ENCODE results near the gene B4GAT1.

B4GAT1 gene

DNA sequence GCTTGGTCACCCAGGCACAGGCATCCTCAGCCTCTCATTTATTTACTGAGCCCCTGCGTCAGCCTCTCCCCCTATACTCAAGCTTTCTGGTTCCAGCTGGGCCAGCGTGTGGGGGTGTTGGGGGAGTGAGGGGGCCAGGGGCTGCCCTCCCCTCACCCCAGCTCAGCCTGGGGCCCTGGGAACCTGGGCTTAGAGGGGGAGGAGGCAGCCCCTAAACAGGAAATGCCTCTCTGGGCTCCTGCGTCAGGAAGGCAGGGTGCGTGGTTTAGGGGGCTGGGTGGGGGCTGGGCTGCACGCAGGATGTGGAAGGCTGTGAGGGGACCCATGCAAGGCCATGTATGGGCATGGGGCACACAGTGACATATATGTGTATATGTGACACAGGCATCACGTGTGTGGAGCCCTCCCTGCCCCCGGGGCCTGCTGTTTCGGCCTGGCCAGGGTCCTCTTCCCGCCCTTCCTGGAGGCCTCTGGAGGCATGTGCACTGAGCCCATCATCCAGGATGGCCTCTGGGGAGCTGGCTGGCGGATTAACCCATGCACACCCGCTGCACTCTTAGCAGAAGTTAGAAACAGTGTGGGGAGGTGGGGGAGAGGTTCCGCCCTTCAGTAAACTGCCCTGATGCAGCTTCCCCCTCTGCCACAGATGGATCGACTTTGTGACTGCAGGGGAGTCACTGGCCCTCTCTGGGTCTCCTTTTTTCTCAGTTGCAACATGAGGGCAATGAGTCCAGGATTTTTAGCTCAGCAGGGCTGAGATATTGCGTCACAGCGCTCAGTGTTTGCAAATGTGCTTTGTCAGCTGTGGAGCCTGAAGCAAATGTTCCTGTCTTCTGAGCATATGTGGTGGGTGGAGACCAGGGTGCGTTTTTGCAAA is 29.5 kb downstream of the B4GAT1 start:
- no peak overlapping the region for H3K23ac ChIP-seq (ENCODE audit: low read length)
- peak overlapping the region; percentile 26 for H3K27ac ChIP-seq (ENCODE audit: low read depth, low read length)
- no peaks in the 10 kb centered on the region for H3K79me2 ChIP-seq (ENCODE audit: control insufficient read depth, insufficient read depth, low read length)
- H2BK5ac ChIP-seq (ENCODE audit: low read length) = peak overlapping the region; percentile 18
- H3K4ac ChIP-seq (ENCODE audit: low read depth, low read length) = peak overlapping the region; percentile 75
- H4K8ac ChIP-seq (ENCODE audit: low read depth, low read length) = no peak overlapping the region
- H3K18ac ChIP-seq (ENCODE audit: low read length) = peak overlapping the region; percentile 62
- no peak overlapping the region for H2BK120ac ChIP-seq (ENCODE audit: low read depth, low read length)
- no peak overlapping the region for H3K4me3 ChIP-seq (ENCODE audit: low read length)
- no CpG with 5 or more reads among the region's 16 CpGs for WGBS (ENCODE audit: extremely low coverage, insufficient coverage, low lambda C conversion rate)
- peak overlapping the region; percentile 41 for H3K9ac ChIP-seq (ENCODE audit: low read length)
- peak; percentile 80 for DNase-seq
- H3K4me1 ChIP-seq (ENCODE audit: control insufficient read depth, low read depth, low read length) = peaks cover 16% of the 10 kb centered on the region
- H2AK5ac ChIP-seq (ENCODE audit: low read length) = peak overlapping the region; percentile 74
- H3K27me3 ChIP-seq (ENCODE audit: insufficient read depth, low read length, poor library complexity) = no peaks in the 10 kb centered on the region
- H4K5ac ChIP-seq (ENCODE audit: low read length) = peak overlapping the region; percentile 52
- peak overlapping the region; percentile 77 for H3K56ac ChIP-seq (ENCODE audit: low read length)
- H2BK15ac ChIP-seq (replicated peaks; ENCODE audit: low read depth) = no peak overlapping the region
- no peak overlapping the region for H3K4me2 ChIP-seq (ENCODE audit: low read length)
- H3K79me1 ChIP-seq (ENCODE audit: low read length) = no peaks in the 10 kb centered on the region
- no peaks in the 10 kb centered on the region for H3K36me3 ChIP-seq (ENCODE audit: control insufficient read depth, insufficient read depth, low read length)

DNA sequence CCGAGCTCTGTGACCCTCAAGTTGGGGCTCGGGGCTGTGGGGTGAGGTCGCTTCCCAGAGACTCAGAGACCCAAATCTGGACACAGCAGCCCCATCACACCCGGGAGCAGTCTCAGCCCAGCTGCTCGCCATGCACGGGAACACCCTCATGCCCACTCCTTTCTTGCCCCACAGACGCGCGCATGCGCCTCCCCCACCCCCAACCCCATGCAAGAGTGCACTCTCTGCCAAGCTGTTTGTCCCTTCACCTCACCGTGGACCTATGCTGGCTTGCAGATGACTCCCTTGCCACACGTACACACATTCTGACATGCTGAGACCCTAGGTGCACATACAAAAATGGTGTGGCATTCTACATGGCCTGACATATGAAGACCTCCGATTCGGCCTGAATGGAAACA is 30.1 kb downstream of the B4GAT1 start:
- Histone ChIP-seq H2BK120ac (ENCODE audit: low read depth, low read length) (no peak overlapping the region), H3K36me3 (ENCODE audit: control insufficient read depth, insufficient read depth, low read length) (no peaks in the 10 kb centered on the region), H3K4me3 (ENCODE audit: low read length) (no peak overlapping the region), H3K4me2 (ENCODE audit: low read length) (peak overlapping the region; percentile 18), H3K4ac (ENCODE audit: low read depth, low read length) (peak overlapping the region; percentile 75), H3K79me1 (ENCODE audit: low read length) (no peaks in the 10 kb centered on the region), H2BK15ac (replicated peaks; ENCODE audit: low read depth) (no peak overlapping the region), H3K27ac (ENCODE audit: low read depth, low read length) (peak overlapping the region; percentile 7), H3K27me3 (ENCODE audit: insufficient read depth, low read length, poor library complexity) (no peaks in the 10 kb centered on the region), H2BK5ac (ENCODE audit: low read length) (peak overlapping the region; percentile 37), H3K56ac (ENCODE audit: low read length) (peak overlapping the region; percentile 77), H3K9ac (ENCODE audit: low read length) (peak overlapping the region; percentile 25), H2AK5ac (ENCODE audit: low read length) (no peak overlapping the region), H3K79me2 (ENCODE audit: control insufficient read depth, insufficient read depth, low read length) (no peaks in the 10 kb centered on the region), H4K5ac (ENCODE audit: low read length) (no peak overlapping the region), H3K4me1 (ENCODE audit: control insufficient read depth, low read depth, low read length) (peaks cover 16% of the 10 kb centered on the region), H4K8ac (ENCODE audit: low read depth, low read length) (no peak overlapping the region), H3K23ac (ENCODE audit: low read length) (no peak overlapping the region), H3K18ac (ENCODE audit: low read length) (peak overlapping the region; percentile 62)
- peak; percentile 48 for DNase-seq
- WGBS (ENCODE audit: extremely low coverage, insufficient coverage, low lambda C conversion rate) = no CpG with 5 or more reads among the region's 14 CpGs

DNA sequence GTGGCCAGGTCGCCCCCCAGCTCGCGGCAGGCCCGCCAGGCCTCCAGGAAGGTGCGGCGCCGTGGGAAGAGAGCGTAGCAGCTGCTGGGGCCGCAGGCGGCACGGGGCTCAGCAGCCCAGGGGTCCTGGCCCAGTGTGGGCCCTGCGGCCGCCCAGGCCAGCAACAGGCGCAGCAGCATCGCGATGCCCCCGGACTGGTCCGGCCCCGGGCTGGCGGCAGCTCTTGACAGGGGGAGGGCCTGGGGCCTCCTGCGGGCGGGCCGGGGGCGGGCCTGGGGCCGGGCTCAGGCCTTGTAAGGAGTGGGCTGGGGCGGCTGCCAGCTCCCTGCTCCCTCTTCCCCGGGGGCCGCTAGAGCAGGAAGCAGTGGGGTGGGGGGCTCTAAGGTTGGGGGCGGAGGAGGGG is 30.6 kb downstream of the B4GAT1 start, which contains the start of gene CD248:
TSS of gene CD248 (minus strand) at position 196 of the 403 bp plus-strand sequence. CDS start at position 179, 17 bp downstream.
- peak within 1 kb of the TSS; percentile 18 for H3K4me2 ChIP-seq (ENCODE audit: low read length)
- DNase-seq = peak; percentile 70
- H4K8ac ChIP-seq (ENCODE audit: low read depth, low read length) = no peak within 1 kb of the TSS
- peaks cover 16% of the 10 kb centered on the region for H3K4me1 ChIP-seq (ENCODE audit: control insufficient read depth, low read depth, low read length)
- H3K4me3 ChIP-seq (ENCODE audit: low read length) = no peak within 1 kb of the TSS
- H2BK5ac ChIP-seq (ENCODE audit: low read length) = peak within 1 kb of the TSS; percentile 37
- peak within 1 kb of the TSS; percentile 7 for H3K27ac ChIP-seq (ENCODE audit: low read depth, low read length)
- no peaks in the 10 kb centered on the region for H3K27me3 ChIP-seq (ENCODE audit: insufficient read depth, low read length, poor library complexity)
- no peak within 1 kb of the TSS for H2BK15ac ChIP-seq (replicated peaks; ENCODE audit: low read depth)
- no peaks in the 10 kb centered on the region for H3K79me2 ChIP-seq (ENCODE audit: control insufficient read depth, insufficient read depth, low read length)
- H3K4ac ChIP-seq (ENCODE audit: low read depth, low read length) = peak within 1 kb of the TSS; percentile 75
- H3K18ac ChIP-seq (ENCODE audit: low read length) = peak within 1 kb of the TSS; percentile 62
- no peak within 1 kb of the TSS for H2AK5ac ChIP-seq (ENCODE audit: low read length)
- no peaks in the 10 kb centered on the region for H3K79me1 ChIP-seq (ENCODE audit: low read length)
- no peak within 1 kb of the TSS for H4K5ac ChIP-seq (ENCODE audit: low read length)
- H2BK120ac ChIP-seq (ENCODE audit: low read depth, low read length) = no peak within 1 kb of the TSS
- H3K36me3 ChIP-seq (ENCODE audit: control insufficient read depth, insufficient read depth, low read length) = no peaks in the 10 kb centered on the region
- H3K23ac ChIP-seq (ENCODE audit: low read length) = no peak within 1 kb of the TSS
- WGBS (ENCODE audit: extremely low coverage, insufficient coverage, low lambda C conversion rate) = no CpG with 5 or more reads among the region's 29 CpGs
- peak within 1 kb of the TSS; percentile 77 for H3K56ac ChIP-seq (ENCODE audit: low read length)
- H3K9ac ChIP-seq (ENCODE audit: low read length) = peak within 1 kb of the TSS; percentile 59

DNA sequence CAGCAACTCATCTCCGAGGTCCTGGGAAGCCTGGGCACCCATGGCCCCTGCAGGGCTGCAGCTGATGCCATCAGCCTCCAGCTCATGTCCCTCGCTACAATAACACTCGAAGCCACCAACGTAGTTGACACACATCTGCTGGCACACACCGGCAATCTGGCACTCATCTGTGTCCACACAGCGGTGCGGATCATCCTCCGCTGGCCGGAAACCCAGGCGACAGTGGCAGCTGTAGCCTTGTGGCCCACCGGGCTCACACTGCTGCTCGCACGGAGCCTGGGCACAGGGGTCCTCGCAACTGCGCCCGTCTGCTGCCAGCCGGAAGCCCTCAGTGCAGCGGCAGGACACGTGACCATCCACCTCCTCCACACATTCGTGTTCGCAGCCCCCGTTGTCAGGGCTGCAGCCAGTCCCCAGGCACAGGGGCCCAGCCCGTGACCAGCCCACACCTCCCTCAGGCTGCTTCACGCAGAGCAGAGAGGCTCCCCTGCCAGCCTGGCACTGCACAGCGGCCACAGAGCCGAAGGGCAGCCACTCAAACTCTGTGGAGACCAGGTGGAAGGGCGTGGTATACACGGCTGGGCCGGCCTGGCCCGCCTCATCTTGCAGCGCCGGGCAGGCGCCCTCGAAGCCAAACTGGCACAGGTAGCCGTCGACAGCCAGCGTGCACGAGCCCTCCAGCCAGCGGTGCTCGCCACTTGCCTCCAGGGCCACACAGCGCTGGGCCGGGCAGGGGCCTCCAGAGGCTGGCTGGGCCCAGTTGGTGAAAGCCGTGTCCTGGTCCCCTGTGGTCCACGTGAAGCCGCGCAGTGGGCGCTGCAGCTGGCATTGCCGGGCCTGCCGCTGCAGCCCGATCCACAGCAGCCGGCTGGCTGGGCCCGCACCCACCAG is 31.3 kb downstream of the B4GAT1 start:
- Histone ChIP-seq H2BK5ac (ENCODE audit: low read length) (no peak overlapping the region), H3K4me1 (ENCODE audit: control insufficient read depth, low read depth, low read length) (peaks cover 16% of the 10 kb centered on the region), H3K4ac (ENCODE audit: low read depth, low read length) (no peak overlapping the region), H3K23ac (ENCODE audit: low read length) (no peak overlapping the region), H3K36me3 (ENCODE audit: control insufficient read depth, insufficient read depth, low read length) (no peaks in the 10 kb centered on the region), H3K27me3 (ENCODE audit: insufficient read depth, low read length, poor library complexity) (no peaks in the 10 kb centered on the region), H4K5ac (ENCODE audit: low read length) (no peak overlapping the region), H3K9ac (ENCODE audit: low read length) (peak overlapping the region; percentile 59), H3K18ac (ENCODE audit: low read length) (no peak overlapping the region), H4K8ac (ENCODE audit: low read depth, low read length) (no peak overlapping the region), H3K4me3 (ENCODE audit: low read length) (no peak overlapping the region), H3K4me2 (ENCODE audit: low read length) (no peak overlapping the region), H3K27ac (ENCODE audit: low read depth, low read length) (no peak overlapping the region), H3K79me2 (ENCODE audit: control insufficient read depth, insufficient read depth, low read length) (no peaks in the 10 kb centered on the region), H3K79me1 (ENCODE audit: low read length) (no peaks in the 10 kb centered on the region), H3K56ac (ENCODE audit: low read length) (peak overlapping the region; percentile 76), H2BK120ac (ENCODE audit: low read depth, low read length) (no peak overlapping the region), H2AK5ac (ENCODE audit: low read length) (no peak overlapping the region), H2BK15ac (replicated peaks; ENCODE audit: low read depth) (no peak overlapping the region)
- WGBS (ENCODE audit: extremely low coverage, insufficient coverage, low lambda C conversion rate) = no CpG with 5 or more reads among the region's 52 CpGs
- DNase-seq = no peak

DNA sequence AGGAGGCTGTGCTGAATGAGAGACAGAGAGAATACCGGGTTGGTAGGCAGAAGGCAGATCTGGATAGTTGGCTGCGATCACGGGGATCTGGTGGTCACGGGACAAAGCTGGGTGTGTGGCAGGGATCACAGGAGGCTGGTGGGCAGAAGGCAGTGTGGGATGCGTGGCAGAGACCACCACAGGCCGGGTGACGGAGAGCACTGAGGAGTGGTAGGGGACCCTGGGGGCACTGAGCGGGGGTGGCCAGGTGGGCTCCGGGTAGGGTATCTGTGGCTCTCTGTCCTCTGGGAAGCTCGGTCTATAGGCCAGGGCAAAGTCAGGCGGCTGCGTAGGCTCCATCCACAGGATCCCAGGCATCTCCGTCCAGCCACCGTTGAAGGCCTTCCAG is 31.9 kb downstream of the B4GAT1 start:
- WGBS (ENCODE audit: extremely low coverage, insufficient coverage, low lambda C conversion rate) = no CpG with 5 or more reads among the region's 14 CpGs

More for the DNA sequence above, 31.9 kb downstream of the B4GAT1 start:
- H3K4me3 ChIP-seq (ENCODE audit: low read length) = no peak overlapping the region
- H3K4me2 ChIP-seq (ENCODE audit: low read length) = no peak overlapping the region
- no peaks in the 10 kb centered on the region for H3K79me1 ChIP-seq (ENCODE audit: low read length)
- no peak overlapping the region for H3K23ac ChIP-seq (ENCODE audit: low read length)
- H3K4me1 ChIP-seq (ENCODE audit: control insufficient read depth, low read depth, low read length) = peaks cover 16% of the 10 kb centered on the region
- DNase-seq = no peak
- no peak overlapping the region for H2BK5ac ChIP-seq (ENCODE audit: low read length)
- no peak overlapping the region for H3K18ac ChIP-seq (ENCODE audit: low read length)
- no peak overlapping the region for H3K9ac ChIP-seq (ENCODE audit: low read length)
- no peak overlapping the region for H3K27ac ChIP-seq (ENCODE audit: low read depth, low read length)
- no peak overlapping the region for H4K5ac ChIP-seq (ENCODE audit: low read length)
- no peaks in the 10 kb centered on the region for H3K79me2 ChIP-seq (ENCODE audit: control insufficient read depth, insufficient read depth, low read length)
- H2BK120ac ChIP-seq (ENCODE audit: low read depth, low read length) = no peak overlapping the region
- H2BK15ac ChIP-seq (replicated peaks; ENCODE audit: low read depth) = no peak overlapping the region
- no peaks in the 10 kb centered on the region for H3K36me3 ChIP-seq (ENCODE audit: control insufficient read depth, insufficient read depth, low read length)
- H2AK5ac ChIP-seq (ENCODE audit: low read length) = no peak overlapping the region
- no peaks in the 10 kb centered on the region for H3K27me3 ChIP-seq (ENCODE audit: insufficient read depth, low read length, poor library complexity)
- no peak overlapping the region for H3K4ac ChIP-seq (ENCODE audit: low read depth, low read length)
- H4K8ac ChIP-seq (ENCODE audit: low read depth, low read length) = no peak overlapping the region
- H3K56ac ChIP-seq (ENCODE audit: low read length) = no peak overlapping the region
